Hematopoietic multipotent progenitor cell treated with erythropoietin and hydrocortisone succinate and interleukin-3 and kit ligand, for 4 days (in vitro differentiated cells): ENCODE measurements around the gene RUFY3.

ENCODE experiments used
- DNase-seq: peaks from one replicate; pipeline ENCODE4 v3.0.0-alpha.2; 2015

The RUFY3 gene

GRCh38 chr4:70842761-70843435 is 121.1 kb downstream of the RUFY3 start:
- no peak for DNase-seq

GRCh38 chr4:70844180-70844579 is 122.4 kb downstream of the RUFY3 start:
- DNase-seq = no peak

GRCh38 chr4:70849291-70849690 is 127.5 kb downstream of the RUFY3 start:
- DNase-seq = peak; percentile 66

- peak; percentile 74 for DNase-seq
These were observed 133.7 kb downstream of the RUFY3 start for GRCh38 chr4:70855464-70855863.
